SK-N-SH treated with all-trans-retinoic acid at 6 μM for 48 hours (cell line): ENCODE data around the gene ZEB2.

Source experiments
- CSDC2 ChIP-seq: fragments of 250-450 bp; sonication (Bioruptor Pico); IDR thresholded peaks from 2 replicates; pipeline ENCODE4 v1.5.0; 2020; ENCODE audit warnings: mild to moderate bottlenecking, moderate library complexity
- ZFP30 ChIP-seq: fragments of 450-650 bp; formaldehyde crosslinking; IDR thresholded peaks from 2 replicates; pipeline ENCODE4 v1.5.0; 2022; ENCODE audit warnings: mild to moderate bottlenecking, moderate library complexity
- TF ChIP-seq, protein P1 (sequence below): fragments of 250-450 bp; sonication (Bioruptor Pico); IDR thresholded peaks from 2 replicates; pipeline ENCODE4 v1.5.0; 2020; ENCODE audit warnings: mild to moderate bottlenecking, moderate library complexity

DNA sequence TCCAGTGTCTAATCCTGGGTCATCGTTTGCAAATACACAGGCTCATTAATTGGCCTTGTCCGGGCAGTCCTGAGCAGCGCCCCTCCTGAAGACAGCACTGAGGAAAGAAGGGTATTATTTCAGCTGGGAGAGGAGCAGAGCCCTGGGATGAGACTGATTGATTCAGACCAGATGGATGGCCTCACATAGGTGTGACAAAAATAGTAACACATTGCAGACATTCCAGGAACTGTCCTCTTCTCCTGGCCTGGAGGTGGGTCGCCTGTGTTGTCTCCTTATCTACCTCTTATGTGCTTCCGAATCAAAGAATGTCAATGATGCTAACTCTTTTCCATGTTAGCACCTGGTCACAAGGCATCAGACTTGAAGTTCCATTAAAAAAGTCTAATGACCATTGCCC is 45.9 kb downstream of the ZEB2 start:
- TF ChIP-seq ZFP30 (no peak), CSDC2 (CRISPR knock-in tag) (no peak)
- TF ChIP-seq, protein P1, sequence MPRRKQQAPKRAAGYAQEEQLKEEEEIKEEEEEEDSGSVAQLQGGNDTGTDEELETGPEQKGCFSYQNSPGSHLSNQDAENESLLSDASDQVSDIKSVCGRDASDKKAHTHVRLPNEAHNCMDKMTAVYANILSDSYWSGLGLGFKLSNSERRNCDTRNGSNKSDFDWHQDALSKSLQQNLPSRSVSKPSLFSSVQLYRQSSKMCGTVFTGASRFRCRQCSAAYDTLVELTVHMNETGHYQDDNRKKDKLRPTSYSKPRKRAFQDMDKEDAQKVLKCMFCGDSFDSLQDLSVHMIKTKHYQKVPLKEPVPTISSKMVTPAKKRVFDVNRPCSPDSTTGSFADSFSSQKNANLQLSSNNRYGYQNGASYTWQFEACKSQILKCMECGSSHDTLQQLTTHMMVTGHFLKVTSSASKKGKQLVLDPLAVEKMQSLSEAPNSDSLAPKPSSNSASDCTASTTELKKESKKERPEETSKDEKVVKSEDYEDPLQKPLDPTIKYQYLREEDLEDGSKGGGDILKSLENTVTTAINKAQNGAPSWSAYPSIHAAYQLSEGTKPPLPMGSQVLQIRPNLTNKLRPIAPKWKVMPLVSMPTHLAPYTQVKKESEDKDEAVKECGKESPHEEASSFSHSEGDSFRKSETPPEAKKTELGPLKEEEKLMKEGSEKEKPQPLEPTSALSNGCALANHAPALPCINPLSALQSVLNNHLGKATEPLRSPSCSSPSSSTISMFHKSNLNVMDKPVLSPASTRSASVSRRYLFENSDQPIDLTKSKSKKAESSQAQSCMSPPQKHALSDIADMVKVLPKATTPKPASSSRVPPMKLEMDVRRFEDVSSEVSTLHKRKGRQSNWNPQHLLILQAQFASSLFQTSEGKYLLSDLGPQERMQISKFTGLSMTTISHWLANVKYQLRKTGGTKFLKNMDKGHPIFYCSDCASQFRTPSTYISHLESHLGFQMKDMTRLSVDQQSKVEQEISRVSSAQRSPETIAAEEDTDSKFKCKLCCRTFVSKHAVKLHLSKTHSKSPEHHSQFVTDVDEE (CRISPR knock-in tag), result no peak
